NCI-H446 (cell line): Measurements from ENCODE around the gene TARM1.

Experiments
- DNase-seq, 2 experiments: peaks; one replicate each; lab custom pipeline; 2025; lab: John Stamatoyannopoulos, UW

TARM1 gene

GRCh38 chr19:54030895-54031586 lies 50.1 kb downstream of the TARM1 start:
- DNase-seq, result no peak

- DNase-seq, result peak; percentile 19 to 62
Observed at GRCh38 chr19:54029930-54030490, 51.2 kb downstream of the TARM1 start.

GRCh38 chr19:54029301-54029700 lies 51.9 kb downstream of the TARM1 start:
- DNase-seq, result no peak

- no peak for DNase-seq
Observed at GRCh38 chr19:54026656-54027055, 54.5 kb downstream of the TARM1 start.

- no peak for DNase-seq
Observed at GRCh38 chr19:54024660-54025059, 56.5 kb downstream of the TARM1 start.

GRCh38 chr19:54023191-54023590 lies 58.0 kb downstream of the TARM1 start:
- no peak for DNase-seq

GRCh38 chr19:54021932-54022331 lies 59.2 kb downstream of the TARM1 start:
- no peak for DNase-seq

GRCh38 chr19:54021363-54021762 lies 59.8 kb downstream of the TARM1 start:
- no peak for DNase-seq
